ENCODE data around the gene MYRIP. TPM values are rescaled to one million over a fixed set of nuclear protein-coding genes. Genes with fewer than 3 reads are reported as not detected.

The MYRIP gene
- total and polyA plus RNA-seq, 2 of the 4 experiments (the other 2 are of a cell fraction): not detected

DNA sequence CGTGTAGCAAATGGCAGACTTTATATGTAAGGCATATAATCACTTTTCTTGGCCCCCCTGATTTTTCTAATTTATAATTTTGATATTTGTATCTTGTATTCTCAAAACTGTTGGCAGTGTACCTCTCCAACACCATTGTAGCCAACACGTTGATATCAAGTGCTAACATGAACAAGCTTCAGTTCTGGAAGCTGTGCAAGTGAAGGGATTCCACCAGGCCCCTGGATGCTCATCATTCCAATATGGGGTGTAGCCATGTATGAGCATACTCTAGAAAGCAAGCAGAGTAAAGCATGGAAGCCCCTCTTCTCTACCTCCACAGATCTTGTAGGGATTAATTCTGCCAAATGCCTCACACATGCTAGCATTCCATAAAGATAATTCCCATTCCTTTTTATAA is 211.3 kb downstream of the MYRIP start:
- Histone ChIP-seq H2BK15ac (ENCODE audit: low read depth, low read length) (no peak overlapping the region), H3K79me1 (ENCODE audit: low read depth in 1 of 2, low read length in 2 of 2) (no peaks in the 10 kb centered on the region), H3K56ac (ENCODE audit: extremely low read depth, insufficient read depth, low read length) (no peak overlapping the region), H2BK20ac (ENCODE audit: low read depth, low read length) (no peak overlapping the region), H3K4me3 (ENCODE audit: insufficient read depth, low read depth, low read length) (no peak overlapping the region), H2AFZ (replicated peaks; ENCODE audit: low read length, poor library complexity) (no peak overlapping the region), H2AK9ac (replicated peaks; ENCODE audit: low read depth, low read length, poor library complexity) (no peak overlapping the region), H3K9me3 (ENCODE audit: control insufficient read depth, insufficient read depth, low read length) (peaks cover 23% of the 10 kb centered on the region), H3K4ac (ENCODE audit: low read depth, low read length) (no peak overlapping the region), H4K8ac (ENCODE audit: low read depth in 2 of 2, low read length in 2 of 2) (no peak overlapping the region), H4K20me1 (ENCODE audit: insufficient read depth, low read length) (no peaks in the 10 kb centered on the region), H3K14ac (replicated peaks; ENCODE audit: low read depth, low read length) (no peak overlapping the region), H3K27ac (ENCODE audit: insufficient read depth, low read length) (no peak overlapping the region), H3K9me1 (ENCODE audit: insufficient read depth, low read length) (no peaks in the 10 kb centered on the region), H2BK5ac (ENCODE audit: low read depth, low read length, poor library complexity, severe bottlenecking) (no peak overlapping the region), H4K91ac (ENCODE audit: insufficient read depth, low read depth, low read length) (no peak overlapping the region), H2BK120ac (ENCODE audit: low read depth, low read length) (no peak overlapping the region), H2AK5ac (ENCODE audit: low read depth, low read length) (no peak overlapping the region), H3K4me1 (ENCODE audit: control insufficient read depth, insufficient read depth, low read length) (no peaks in the 10 kb centered on the region), H3K4me2 (ENCODE audit: low read depth, low read length) (no peak overlapping the region), H3K9ac (ENCODE audit: low read depth, low read length) (no peak overlapping the region), H4K5ac (ENCODE audit: low read depth, low read length) (no peak overlapping the region), H3K27me3 (ENCODE audit: control insufficient read depth, insufficient read depth, low read length) (no peaks in the 10 kb centered on the region), H3K23ac (ENCODE audit: low read depth, low read length) (no peak overlapping the region), H3K18ac (ENCODE audit: low read depth, low read length) (no peak overlapping the region), H3K36me3 (ENCODE audit: control insufficient read depth, insufficient read depth, low read length) (no peaks in the 10 kb centered on the region)
- dilution Hi-C loops (cut with HindIII; ENCODE audit: low sequenced_read_pairs, unreplicated experiment) (no loop called here), intact Hi-C loops (cut with micrococcal nuclease) (no loop called here), in situ Hi-C loops (cut with MboI; ENCODE audit: low sequenced_read_pairs) (no loop called here)
- POLR2A ChIA-PET (ENCODE audit: unreplicated experiment): no interaction called here
- no peak for ATAC-seq (ENCODE audit: low read depth)
- no peak for TF ChIP-seq NFE2L2 (IDR thresholded peaks at IDR 0.05; ENCODE audit: low read depth, low read length)
- no peak for TF ChIP-seq RFX5 (IDR thresholded peaks at IDR 0.05; ENCODE audit: low read depth, low read length)
- TF ChIP-seq, protein P1, sequence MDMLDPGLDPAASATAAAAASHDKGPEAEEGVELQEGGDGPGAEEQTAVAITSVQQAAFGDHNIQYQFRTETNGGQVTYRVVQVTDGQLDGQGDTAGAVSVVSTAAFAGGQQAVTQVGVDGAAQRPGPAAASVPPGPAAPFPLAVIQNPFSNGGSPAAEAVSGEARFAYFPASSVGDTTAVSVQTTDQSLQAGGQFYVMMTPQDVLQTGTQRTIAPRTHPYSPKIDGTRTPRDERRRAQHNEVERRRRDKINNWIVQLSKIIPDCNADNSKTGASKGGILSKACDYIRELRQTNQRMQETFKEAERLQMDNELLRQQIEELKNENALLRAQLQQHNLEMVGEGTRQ (IDR thresholded peaks at IDR 0.05; ENCODE audit: low read depth, low read length): no peak
- TF ChIP-seq RCOR1 (IDR thresholded peaks at IDR 0.05; ENCODE audit: insufficient replicate concordance, low read length): no peak
- no peak for TF ChIP-seq CEBPB (IDR thresholded peaks at IDR 0.05; ENCODE audit: low read depth, low read length)
- TF ChIP-seq MXI1 (IDR thresholded peaks at IDR 0.05; ENCODE audit: borderline replicate concordance, low read depth, low read length): no peak
- CTCF ChIA-PET: no interaction called here
- no peak for DNase-seq
- no TSS peak for BruUV-seq (replicated peaks)
- WGBS, 2 experiments (ENCODE audit: extremely low coverage in 2 of 2, insufficient read length in 1 of 2): no CpG with 5 or more reads among the region's 2 CpGs
